Cardiac muscle cell (in vitro differentiated cells and primary cell): Measurements from ENCODE around the gene EFCAB11. TPM values are rescaled to one million over a fixed set of nuclear protein-coding genes. Genes with fewer than 3 reads are reported as not detected.
"Not testable (repeated sequence)": the region's sequence is repeated elsewhere in the genome, so short reads cannot be mapped to it uniquely, and the experiment has no call there.

Experiments
- DNase-seq, 2 donors: peaks; one replicate each; pipeline versions ENCODE4 v3.0.0 to v3.0.0-alpha.2; 2010 to 2017; ENCODE audit warnings: low read depth in 1 of 2, low spot score in 1 of 2
- H3K27ac ChIP-seq: fragments of 200-600 bp; sonication (generic); 2 replicates; pipeline ENCODE4 v1.5.1; 2016
- H3K27me3 ChIP-seq: fragments of 200-600 bp; sonication (generic); 2 replicates; pipeline ENCODE4 v1.6.0; 2016; ENCODE audit warnings: control low read depth
- H3K36me3 ChIP-seq: fragments of 200-600 bp; sonication (generic); 2 replicates; pipeline ENCODE4 v1.5.1; 2016; ENCODE audit warnings: control low read depth
- H3K4me1 ChIP-seq: fragments of 200-600 bp; sonication (generic); 2 replicates; pipeline ENCODE4 v1.8.1; 2017; ENCODE audit warnings: low read depth, mild to moderate bottlenecking, mixed run types
- H3K4me3 ChIP-seq: fragments of 200-600 bp; sonication (generic); 2 replicates; pipeline ENCODE4 v1.5.1; 2016; ENCODE audit warnings: mild to moderate bottlenecking
- H3K9me3 ChIP-seq: fragments of 200-600 bp; sonication (generic); 2 replicates; pipeline ENCODE4 v1.5.1; 2017; ENCODE audit warnings: low read depth, mild to moderate bottlenecking, control low read depth
- polyA plus RNA-seq: library from polyadenylated mRNA; unstranded; fragments of >200 nt; fragmentation: Nextera tagmentation; extraction: Ambion mirVana; gene quantifications from 2 replicates; pipeline ENCODE4 v1.2.1, GENCODE V29; 2016
- total RNA-seq: library from RNA; depleted of rRNA; stranded (reverse); fragments of >200 nt; gene quantifications from 2 replicates; pipeline ENCODE4 v1.2.3, GENCODE V29; 2016
- TF ChIP-seq, protein P1 (sequence below): IDR thresholded peaks from 2 replicates; pipeline ENCODE4 v1.5.1; 2012; ENCODE audit warnings: low read depth, mild to moderate bottlenecking, low read length

The EFCAB11 gene
- total and polyA plus RNA-seq, 2 experiments from 2014 or later: 12.3 to 20.3 TPM

DNA sequence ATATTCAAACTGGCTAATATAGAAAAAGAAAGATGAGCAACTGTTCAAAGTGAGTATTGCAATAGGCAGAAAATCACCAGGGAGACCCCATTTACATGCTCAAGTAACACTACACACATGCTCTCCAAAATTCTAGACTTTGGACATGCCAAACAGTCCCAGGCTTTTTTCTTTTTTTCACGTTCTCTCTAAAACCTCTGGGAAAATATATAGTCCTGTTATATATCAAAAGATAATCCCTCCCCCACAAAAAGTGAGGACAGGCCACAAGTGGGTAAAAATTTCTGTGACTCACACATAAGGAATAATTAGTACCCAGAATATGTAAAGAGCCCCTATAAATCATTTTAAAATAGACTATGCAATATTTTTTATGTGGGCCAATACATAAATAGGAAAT is 55.2 kb downstream of the EFCAB11 start:
- no peaks in the 10 kb centered on the region for H3K9me3 ChIP-seq
- DNase-seq: no peak
- H3K4me1 ChIP-seq: no peaks in the 10 kb centered on the region
- TF ChIP-seq, protein P1, sequence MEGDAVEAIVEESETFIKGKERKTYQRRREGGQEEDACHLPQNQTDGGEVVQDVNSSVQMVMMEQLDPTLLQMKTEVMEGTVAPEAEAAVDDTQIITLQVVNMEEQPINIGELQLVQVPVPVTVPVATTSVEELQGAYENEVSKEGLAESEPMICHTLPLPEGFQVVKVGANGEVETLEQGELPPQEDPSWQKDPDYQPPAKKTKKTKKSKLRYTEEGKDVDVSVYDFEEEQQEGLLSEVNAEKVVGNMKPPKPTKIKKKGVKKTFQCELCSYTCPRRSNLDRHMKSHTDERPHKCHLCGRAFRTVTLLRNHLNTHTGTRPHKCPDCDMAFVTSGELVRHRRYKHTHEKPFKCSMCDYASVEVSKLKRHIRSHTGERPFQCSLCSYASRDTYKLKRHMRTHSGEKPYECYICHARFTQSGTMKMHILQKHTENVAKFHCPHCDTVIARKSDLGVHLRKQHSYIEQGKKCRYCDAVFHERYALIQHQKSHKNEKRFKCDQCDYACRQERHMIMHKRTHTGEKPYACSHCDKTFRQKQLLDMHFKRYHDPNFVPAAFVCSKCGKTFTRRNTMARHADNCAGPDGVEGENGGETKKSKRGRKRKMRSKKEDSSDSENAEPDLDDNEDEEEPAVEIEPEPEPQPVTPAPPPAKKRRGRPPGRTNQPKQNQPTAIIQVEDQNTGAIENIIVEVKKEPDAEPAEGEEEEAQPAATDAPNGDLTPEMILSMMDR: no peak
- H3K27ac ChIP-seq: no peak overlapping the region
- no peaks in the 10 kb centered on the region for H3K27me3 ChIP-seq
- no peak overlapping the region for H3K4me3 ChIP-seq
- H3K36me3 ChIP-seq: no peaks in the 10 kb centered on the region

DNA sequence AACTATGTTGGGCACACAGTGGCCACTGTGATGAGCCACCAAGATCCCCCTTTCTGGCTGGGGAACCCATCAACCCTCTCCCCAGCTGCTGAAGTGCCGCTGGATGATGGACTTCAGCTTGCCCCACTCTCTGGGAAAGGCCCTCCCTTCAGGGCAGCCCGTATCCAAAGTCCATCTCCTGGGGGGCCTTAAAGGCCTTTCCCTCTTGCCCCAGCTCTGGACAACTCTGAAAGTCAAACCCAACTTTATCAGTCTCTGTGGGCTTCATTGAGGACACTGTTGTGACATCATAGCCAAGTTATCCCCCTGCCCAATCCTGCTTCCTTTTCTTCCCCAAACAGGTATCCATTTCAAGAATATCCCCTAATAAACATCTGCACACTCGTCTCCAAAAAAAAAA is 61.1 kb downstream of the EFCAB11 start:
- H3K4me3 ChIP-seq, H3K9me3 ChIP-seq, H3K27me3 ChIP-seq, DNase-seq, H3K36me3 ChIP-seq, H3K4me1 ChIP-seq, H3K27ac ChIP-seq: not testable (repeated sequence)

DNA sequence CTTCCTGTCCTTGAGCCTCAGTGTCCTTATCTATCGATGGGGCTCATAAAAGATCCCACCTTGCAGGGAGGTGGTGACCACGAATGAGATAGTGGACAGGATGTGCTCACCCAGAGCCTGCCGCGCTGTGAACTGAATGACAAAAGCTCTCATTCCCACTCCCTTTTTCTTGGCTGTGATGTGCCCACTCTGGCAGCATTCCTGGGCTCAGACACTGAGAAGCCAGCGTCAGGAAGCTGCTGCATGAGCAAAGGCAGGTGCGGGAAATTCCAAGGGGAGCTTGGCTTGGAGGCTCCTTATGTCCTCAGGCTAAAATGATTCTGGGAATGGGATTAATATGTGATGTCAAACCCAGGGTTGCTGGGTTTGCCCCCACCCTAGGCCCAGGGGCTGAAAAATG is 61.6 kb downstream of the EFCAB11 start:
- no peak for DNase-seq
- H3K4me3 ChIP-seq: no peak overlapping the region
- H3K27ac ChIP-seq: no peak overlapping the region
- H3K4me1 ChIP-seq: no peaks in the 10 kb centered on the region
- H3K27me3 ChIP-seq: no peaks in the 10 kb centered on the region
- TF ChIP-seq, protein P1: no peak
- H3K9me3 ChIP-seq: no peaks in the 10 kb centered on the region
- H3K36me3 ChIP-seq: no peaks in the 10 kb centered on the region

DNA sequence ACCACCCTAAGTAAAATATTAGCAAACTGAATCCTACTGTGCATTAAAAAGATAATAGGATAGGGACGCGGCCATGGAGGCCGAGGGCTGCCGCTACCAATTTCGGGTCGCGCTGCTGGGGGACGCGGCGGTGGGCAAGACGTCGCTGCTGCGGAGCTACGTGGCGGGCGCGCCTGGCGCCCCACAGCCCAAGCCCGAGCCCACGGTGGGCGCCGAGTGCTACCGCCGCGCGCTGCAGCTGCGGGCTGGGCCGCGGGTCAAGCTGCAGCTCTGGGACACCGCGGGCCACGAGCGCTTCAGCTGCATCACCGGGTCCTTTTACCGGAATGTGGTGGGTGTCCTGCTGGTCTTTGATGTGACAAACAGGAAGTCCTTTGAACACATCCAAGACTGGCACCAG is 62.8 kb downstream of the EFCAB11 start:
- not testable (repeated sequence) for H3K4me1 ChIP-seq, DNase-seq, H3K9me3 ChIP-seq, H3K27me3 ChIP-seq, H3K36me3 ChIP-seq, H3K4me3 ChIP-seq, H3K27ac ChIP-seq

DNA sequence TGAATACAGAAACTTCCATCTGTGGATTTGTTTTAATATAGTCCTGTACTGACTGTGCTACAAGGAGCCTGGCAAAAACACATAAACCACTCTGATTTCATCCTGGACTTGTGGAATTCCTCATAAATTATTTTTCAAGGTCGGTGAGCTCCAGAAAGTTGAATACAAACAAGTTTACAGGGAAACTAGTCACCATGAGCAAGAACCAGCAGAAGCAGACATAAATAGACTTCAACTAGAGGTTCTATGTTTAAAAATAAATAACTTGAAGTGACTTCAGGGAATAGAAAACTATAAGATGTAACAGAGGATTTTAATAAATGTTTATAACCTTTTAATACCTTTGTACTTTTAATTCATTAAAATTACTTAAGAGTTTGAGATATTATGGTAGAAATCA is 63.5 kb downstream of the EFCAB11 start:
- no peak overlapping the region for H3K27ac ChIP-seq
- TF ChIP-seq, protein P1: no peak
- DNase-seq: no peak
- H3K4me3 ChIP-seq: no peak overlapping the region
- H3K9me3 ChIP-seq: no peaks in the 10 kb centered on the region
- no peaks in the 10 kb centered on the region for H3K27me3 ChIP-seq
- H3K36me3 ChIP-seq: no peaks in the 10 kb centered on the region
- H3K4me1 ChIP-seq: no peaks in the 10 kb centered on the region

DNA sequence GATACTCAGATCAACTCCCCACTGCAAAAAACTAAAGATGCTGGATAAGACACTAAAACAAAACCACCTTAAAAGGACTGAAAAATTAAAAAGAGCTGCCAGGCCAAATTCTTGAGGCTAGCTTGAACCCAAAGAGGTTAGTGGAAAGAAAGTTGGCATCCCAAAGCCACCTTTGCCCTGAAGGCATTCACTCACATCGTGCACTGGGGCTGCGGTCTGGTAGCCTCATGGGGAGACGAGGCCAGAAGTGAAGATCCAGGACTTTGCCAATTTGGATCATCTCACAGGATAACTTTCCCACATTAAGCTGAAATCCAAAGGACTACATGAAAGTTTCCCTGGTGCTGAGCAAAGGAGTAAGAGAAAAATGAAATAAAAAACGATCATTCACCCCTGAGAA is 63.9 kb downstream of the EFCAB11 start:
- H3K27me3 ChIP-seq: no peaks in the 10 kb centered on the region
- no peaks in the 10 kb centered on the region for H3K36me3 ChIP-seq
- DNase-seq: no peak
- TF ChIP-seq, protein P1: no peak
- H3K4me3 ChIP-seq: no peak overlapping the region
- no peaks in the 10 kb centered on the region for H3K4me1 ChIP-seq
- H3K27ac ChIP-seq: no peak overlapping the region
- H3K9me3 ChIP-seq: no peaks in the 10 kb centered on the region

DNA sequence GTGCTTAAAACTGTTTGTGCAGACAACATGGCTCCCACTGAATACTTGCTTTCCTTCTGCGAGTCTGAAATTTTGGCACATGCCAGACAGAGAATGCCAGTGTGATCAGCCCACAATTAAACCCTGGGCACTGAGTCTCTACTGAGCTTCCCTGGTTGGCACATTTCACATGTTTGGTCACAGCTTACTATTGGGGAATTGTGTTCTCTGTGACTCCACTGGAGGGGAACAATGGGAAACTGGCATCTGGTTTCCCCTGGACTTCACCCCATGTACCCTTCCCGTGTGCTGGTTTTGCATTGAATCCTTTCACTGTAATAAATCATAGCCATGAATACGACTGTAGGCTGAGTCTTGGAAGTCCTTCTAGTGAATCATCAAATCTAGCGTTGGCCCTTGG is 64.9 kb downstream of the EFCAB11 start:
- DNase-seq: no peak
- Histone ChIP-seq H3K9me3 (no peaks in the 10 kb centered on the region), H3K27ac (no peak overlapping the region), H3K36me3 (no peaks in the 10 kb centered on the region), H3K27me3 (no peaks in the 10 kb centered on the region), H3K4me3 (no peak overlapping the region), H3K4me1 (no peaks in the 10 kb centered on the region)
- TF ChIP-seq, protein P1: no peak
